Stomach smooth muscle (tissue), 2 donors: ENCODE results near the gene PCSK7.

Experiments
- H3K27ac ChIP-seq: one replicate; pipeline ENCODE4 v1.7.0; 2013; ENCODE audit warnings: mild to moderate bottlenecking, low read length, inconsistent platforms
- H3K27me3 ChIP-seq, 2 donors: one replicate each; pipeline ENCODE4 v1.7.0; 2013; ENCODE audit warnings: low read length in 2 of 2; ENCODE audit not compliant: insufficient read depth in 2 of 2, control insufficient read depth in 1 of 2
- H3K36me3 ChIP-seq, 2 donors: one replicate each; pipeline ENCODE4 v1.7.0; 2013; ENCODE audit warnings: low read length in 2 of 2; ENCODE audit not compliant: control insufficient read depth in 2 of 2, insufficient read depth in 2 of 2
- H3K4me1 ChIP-seq: one replicate; pipeline ENCODE4 v1.7.0; 2013; ENCODE audit warnings: low read length; ENCODE audit not compliant: control insufficient read depth, insufficient read depth
- H3K4me3 ChIP-seq, 2 donors: one replicate each; pipeline ENCODE4 v1.7.0; 2013; ENCODE audit warnings: low read length in 2 of 2
- H3K9ac ChIP-seq, 2 donors: one replicate each; pipeline ENCODE4 v1.7.0; 2013; ENCODE audit warnings: low read length in 2 of 2, mild to moderate bottlenecking in 1 of 2
- H3K9me3 ChIP-seq, 2 donors: one replicate each; pipeline ENCODE4 v1.7.0; 2013; ENCODE audit warnings: low read length in 2 of 2; ENCODE audit not compliant: control insufficient read depth in 2 of 2
- donor health status: healthy.
- donor health status: Pancreatic carcinoma.

Gene PCSK7

DNA sequence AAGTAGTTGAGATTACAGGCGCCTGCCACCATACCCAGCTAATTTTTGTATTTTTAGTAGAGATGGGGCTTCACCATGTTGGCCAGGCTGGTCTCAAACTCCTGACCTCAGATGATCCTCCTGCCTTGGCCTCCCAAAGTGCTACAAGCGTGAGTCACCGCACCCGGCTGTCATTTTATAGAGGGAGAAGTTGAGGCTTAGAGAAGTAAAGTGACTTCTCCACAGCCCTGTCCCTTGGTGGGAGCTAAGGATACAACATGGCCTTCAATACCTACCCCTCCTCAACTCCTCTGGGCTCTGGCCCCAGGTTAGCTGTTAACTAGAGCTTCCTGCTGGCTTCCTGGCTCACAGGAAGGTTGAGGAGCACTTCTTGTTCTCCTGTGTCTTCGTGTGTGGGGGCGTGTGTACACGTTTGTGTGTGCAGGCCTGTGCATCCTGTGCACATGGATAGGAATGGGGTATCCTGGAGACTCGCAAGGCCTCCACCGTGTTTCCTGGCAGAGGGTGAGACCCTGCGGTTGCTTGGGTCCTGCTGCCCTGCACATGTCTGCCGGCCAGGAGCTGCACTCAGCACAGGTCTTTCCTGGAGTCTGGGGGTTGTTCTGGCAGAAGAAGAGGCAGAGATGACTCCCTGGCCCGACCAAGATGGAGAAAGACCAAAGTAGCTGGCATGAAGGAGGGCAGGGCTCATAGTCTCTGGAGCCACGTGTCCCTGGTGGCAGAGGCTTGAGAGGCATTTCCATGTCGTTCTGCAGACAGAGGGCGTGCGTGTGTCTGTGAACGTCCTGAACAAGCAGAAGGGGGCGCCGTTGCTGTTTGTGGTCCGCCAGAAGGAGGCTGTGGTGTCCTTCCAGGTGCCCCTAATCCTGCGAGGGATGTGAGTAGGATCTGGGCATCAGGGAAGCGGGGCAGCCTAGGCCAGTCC, 51.0 kb downstream of the PCSK7 start:
- H3K9me3 ChIP-seq, result no peaks in the 10 kb centered on the region
- H3K36me3 ChIP-seq, result peaks cover 12 to 17% of the 10 kb centered on the region in 2 donors
- H3K4me3 ChIP-seq, result peak overlapping the region; percentile 44 to 90
- H3K4me1 ChIP-seq, result peaks cover 41% of the 10 kb centered on the region
- peak overlapping the region; percentile 93 for H3K27ac ChIP-seq
- H3K9ac ChIP-seq, result peak overlapping the region; percentile 23 to 36
- no peaks in the 10 kb centered on the region for H3K27me3 ChIP-seq

- H3K9ac ChIP-seq, result peak overlapping the region; percentile 75 to 93
- H3K9me3 ChIP-seq, result no peaks in the 10 kb centered on the region
- H3K27me3 ChIP-seq, result no peaks in the 10 kb centered on the region
- H3K4me3 ChIP-seq, result peak overlapping the region; percentile 80 to 90
- H3K36me3 ChIP-seq, result peaks cover 12 to 17% of the 10 kb centered on the region in 2 donors
- peaks cover 39% of the 10 kb centered on the region for H3K4me1 ChIP-seq
- H3K27ac ChIP-seq, result peak overlapping the region; percentile 93
Observed at GRCh38 chr11:117180020-117180419, 51.9 kb downstream of the PCSK7 start.

DNA sequence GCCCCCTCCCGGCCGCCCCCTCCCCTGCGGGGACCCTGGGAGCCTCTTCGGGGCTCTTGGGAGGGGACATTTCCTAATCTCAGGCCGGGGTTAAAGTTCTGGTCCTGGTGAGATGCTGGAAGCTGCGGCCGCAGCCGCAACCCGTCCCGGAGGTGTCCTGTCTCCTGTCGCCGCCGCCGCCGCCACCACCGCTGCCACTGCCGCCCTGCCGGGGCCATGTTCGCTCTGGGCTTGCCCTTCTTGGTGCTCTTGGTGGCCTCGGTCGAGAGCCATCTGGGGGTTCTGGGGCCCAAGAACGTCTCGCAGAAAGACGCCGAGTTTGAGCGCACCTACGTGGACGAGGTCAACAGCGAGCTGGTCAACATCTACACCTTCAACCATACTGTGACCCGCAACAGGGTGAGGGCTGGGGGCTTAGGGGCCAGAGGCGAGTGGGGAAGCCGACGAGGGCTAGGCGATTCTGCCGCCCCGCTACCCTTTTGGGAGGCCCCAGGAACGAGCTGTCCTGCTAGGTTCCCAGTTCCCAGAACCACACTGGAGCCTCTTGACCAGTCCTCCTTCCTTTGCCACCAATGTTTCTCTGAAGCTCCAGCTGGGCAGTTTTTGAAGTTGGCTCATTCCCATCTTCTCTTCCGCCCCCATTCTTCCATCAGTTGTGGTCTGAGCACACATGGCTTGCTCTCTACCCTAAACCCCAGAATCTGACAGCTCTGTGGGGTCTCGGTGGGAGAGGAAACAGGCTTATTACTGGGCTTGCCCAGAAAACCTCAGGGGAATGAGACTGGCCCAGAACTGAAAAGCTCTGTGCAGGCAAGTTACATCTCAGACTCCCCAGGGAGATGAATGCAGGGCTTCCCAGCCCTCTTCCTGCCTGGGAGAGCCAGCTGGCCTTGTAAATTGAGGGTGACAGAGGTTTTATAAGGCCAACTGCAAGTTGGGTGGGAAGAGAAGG, 52.5 kb downstream of the PCSK7 start:
- Histone ChIP-seq H3K36me3 (peaks cover 12 to 17% of the 10 kb centered on the region in 2 donors), H3K9ac (peak overlapping the region; percentile 75 to 93), H3K27me3 (no peaks in the 10 kb centered on the region), H3K4me1 (peaks cover 39% of the 10 kb centered on the region), H3K9me3 (no peaks in the 10 kb centered on the region), H3K27ac (peak overlapping the region; percentile 93), H3K4me3 (peak overlapping the region; percentile 80 to 90)

DNA sequence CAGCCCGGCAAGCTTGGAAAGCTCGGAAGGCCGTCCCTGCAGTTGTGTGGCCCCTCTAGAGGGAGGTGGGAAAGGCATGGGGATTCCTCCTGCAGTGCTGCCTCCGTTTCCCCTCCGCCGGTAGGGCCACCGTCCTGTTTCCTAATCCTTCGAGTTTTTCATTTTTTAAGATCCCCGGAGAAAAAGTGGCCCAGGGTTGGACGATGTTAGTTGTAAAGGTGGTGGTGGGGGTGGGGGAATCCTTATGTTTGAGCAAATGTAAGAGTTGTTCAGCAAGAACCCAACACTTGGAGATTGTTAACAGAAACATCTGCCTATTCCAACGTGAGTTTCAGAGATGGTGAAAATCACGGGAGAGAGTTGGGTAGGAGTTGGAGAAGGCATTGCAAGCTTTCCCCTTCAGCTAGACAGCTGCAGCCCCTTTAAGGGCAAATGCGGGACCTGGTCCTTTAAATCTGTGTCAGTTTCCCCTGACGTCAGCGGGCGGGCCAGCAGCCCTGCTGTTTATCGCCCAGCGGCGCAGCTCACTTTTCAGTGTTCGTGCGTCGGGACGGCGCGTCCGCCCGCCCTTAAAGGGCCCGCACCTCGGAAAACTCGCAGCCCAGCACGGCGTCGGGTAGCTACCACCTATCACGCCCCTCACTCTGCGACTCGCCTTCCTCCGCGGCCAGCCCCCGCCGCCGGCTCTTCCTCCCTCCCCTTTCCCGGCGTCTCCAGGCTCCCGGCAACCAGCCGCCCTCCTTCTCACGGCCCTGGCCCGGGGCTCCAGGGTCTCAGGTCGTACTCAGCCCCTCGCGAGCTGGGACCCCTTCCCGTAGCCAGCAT, 53.5 kb downstream of the PCSK7 start, which contains the start of gene SIDT2:
TSS of gene SIDT2 (plus strand) at position 534 of the 825 bp plus-strand sequence. CDS start 521 bp downstream, outside the sequence.
- H3K4me1 ChIP-seq, result peaks cover 39% of the 10 kb centered on the region
- peak within 1 kb of the TSS; percentile 75 to 93 for H3K9ac ChIP-seq
- peaks cover 8 to 11% of the 10 kb centered on the region in 2 donors for H3K36me3 ChIP-seq
- peak within 1 kb of the TSS; percentile 93 for H3K27ac ChIP-seq
- H3K27me3 ChIP-seq, result no peaks in the 10 kb centered on the region
- no peaks in the 10 kb centered on the region for H3K9me3 ChIP-seq
- peak within 1 kb of the TSS; percentile 80 to 90 for H3K4me3 ChIP-seq

- peaks cover 6 to 9% of the 10 kb centered on the region in 2 donors for H3K36me3 ChIP-seq
Observed at GRCh38 chr11:117177534-117178209, 54.2 kb downstream of the PCSK7 start.

DNA sequence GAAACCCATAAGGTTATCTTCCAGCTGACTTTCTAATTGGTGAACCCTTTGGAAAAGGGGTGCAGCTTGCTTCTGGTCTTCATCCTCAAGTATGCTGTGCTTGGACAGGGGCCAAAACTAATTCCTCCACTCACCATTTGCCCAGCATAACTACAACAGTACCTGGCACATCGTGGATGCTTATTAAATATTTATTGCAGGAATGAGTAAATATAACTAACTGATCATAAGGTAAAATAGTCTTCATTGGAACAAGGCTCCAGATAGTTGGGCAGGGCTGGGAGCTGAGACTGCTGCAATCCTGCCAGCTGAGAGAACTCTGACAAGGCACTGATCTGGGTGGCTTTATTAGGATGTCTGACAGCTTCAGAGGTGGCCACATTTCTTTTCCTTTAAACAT, 55.7 kb downstream of the PCSK7 start:
- H3K36me3 ChIP-seq, result peaks cover 3 to 4% of the 10 kb centered on the region in 2 donors
- H3K9ac ChIP-seq, result no peak overlapping the region
- no peak overlapping the region for H3K4me3 ChIP-seq
- no peaks in the 10 kb centered on the region for H3K27me3 ChIP-seq
- peaks cover 41% of the 10 kb centered on the region for H3K4me1 ChIP-seq
- H3K27ac ChIP-seq, result peak overlapping the region; percentile 46
- H3K9me3 ChIP-seq, result no peaks in the 10 kb centered on the region

More at GRCh38 chr11:117177534-117178209, 54.2 kb downstream of the PCSK7 start:
- Histone ChIP-seq H3K27me3 (no peaks in the 10 kb centered on the region), H3K4me1 (peaks cover 44% of the 10 kb centered on the region), H3K9me3 (no peaks in the 10 kb centered on the region), H3K27ac (peak overlapping the region; percentile 93), H3K9ac (peak overlapping the region; percentile 69 to 83), H3K4me3 (peak overlapping the region; percentile 74 to 90)

DNA sequence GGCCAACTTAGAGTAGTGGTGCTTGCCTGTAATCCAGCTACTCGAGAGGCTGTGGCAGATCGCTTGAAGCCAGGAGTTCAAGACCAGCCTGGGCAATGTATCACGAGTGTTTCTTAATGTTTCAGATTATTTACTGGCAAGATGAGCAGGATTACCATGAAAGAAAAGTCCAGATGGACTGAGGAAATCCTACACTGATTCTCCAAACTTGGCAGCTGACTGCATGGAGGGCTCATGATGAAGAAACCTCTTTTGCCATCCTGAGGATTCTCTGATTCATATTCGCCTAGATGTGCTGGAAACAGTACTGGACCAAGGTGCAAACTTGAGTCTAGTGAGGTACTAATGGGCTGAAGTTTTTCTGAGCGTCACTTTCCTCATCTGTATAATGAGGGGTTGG, 56.1 kb downstream of the PCSK7 start:
- Histone ChIP-seq H3K4me3 (no peak overlapping the region), H3K27me3 (no peaks in the 10 kb centered on the region), H3K4me1 (peaks cover 36% of the 10 kb centered on the region), H3K9me3 (no peaks in the 10 kb centered on the region), H3K27ac (peak overlapping the region; percentile 46), H3K36me3 (peaks cover 6% of the 10 kb centered on the region in 2 donors), H3K9ac (no peak overlapping the region)

- no peak overlapping the region for H3K9ac ChIP-seq
- no peak overlapping the region for H3K4me3 ChIP-seq
- peak overlapping the region; percentile 6 for H3K27ac ChIP-seq
- peaks cover 6% of the 10 kb centered on the region in 2 donors for H3K36me3 ChIP-seq
- peaks cover 33% of the 10 kb centered on the region for H3K4me1 ChIP-seq
- H3K27me3 ChIP-seq, result no peaks in the 10 kb centered on the region
- no peaks in the 10 kb centered on the region for H3K9me3 ChIP-seq
Observed at GRCh38 chr11:117175104-117175503, 56.8 kb downstream of the PCSK7 start.

GRCh38 chr11:117172724-117173421, 59.0 kb downstream of the PCSK7 start:
- Histone ChIP-seq H3K9ac (no peak overlapping the region), H3K9me3 (no peaks in the 10 kb centered on the region), H3K27me3 (no peaks in the 10 kb centered on the region), H3K4me1 (peaks cover 16% of the 10 kb centered on the region), H3K27ac (no peak overlapping the region), H3K4me3 (no peak overlapping the region), H3K36me3 (peaks cover 9 to 11% of the 10 kb centered on the region in 2 donors)
